ENCODE data around the gene S1PR1. TPM values are rescaled to one million over a fixed set of nuclear protein-coding genes. Genes with fewer than 3 reads are reported as not detected.
A peak's percentile ranks its signal among the peaks of the same experiment; 100 is the strongest.
"Not testable (repeated sequence)": the region's sequence is repeated elsewhere in the genome, so short reads cannot be mapped to it uniquely, and the experiment has no call there.

The S1PR1 gene
- total RNA-seq = 10 to 100 TPM; 11.4 to 50.6 (median 26.0) TPM

DNA sequence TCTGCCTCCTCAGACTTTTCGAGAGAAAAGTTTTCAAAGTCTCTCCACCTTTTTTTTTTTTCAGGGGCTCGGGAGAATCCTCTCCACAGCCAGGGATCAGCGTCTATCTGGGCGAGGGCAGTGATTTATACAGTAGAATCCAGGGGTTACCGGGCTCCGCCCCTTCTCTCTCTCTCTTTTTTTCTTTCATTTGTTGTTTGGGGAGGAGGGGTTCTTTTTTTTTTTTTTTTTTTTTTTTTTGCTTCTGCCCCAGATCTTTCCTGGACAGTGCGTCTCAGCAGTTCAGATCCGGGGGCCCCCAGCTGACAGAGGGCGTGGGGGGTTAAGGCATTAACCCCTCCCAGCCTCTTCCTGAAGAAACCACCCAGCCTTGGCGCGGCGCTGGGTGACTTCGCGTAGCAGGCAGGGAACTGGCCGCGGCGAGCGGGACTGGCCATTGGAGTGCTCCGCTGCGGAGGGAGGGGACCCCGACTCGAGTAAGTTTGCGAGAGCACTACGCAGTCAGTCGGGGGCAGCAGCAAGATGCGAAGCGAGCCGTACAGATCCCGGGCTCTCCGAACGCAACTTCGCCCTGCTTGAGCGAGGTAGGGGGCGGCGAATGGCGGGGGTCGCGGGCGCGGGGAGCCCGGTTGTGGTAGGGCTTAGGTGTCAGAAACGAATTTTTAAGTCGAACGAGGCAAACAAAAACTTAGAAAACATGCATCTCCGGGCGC is at the start of gene S1PR1:
Gene S1PR1 (plus strand): TSS at position 504 of the 713 bp plus-strand sequence. CDS start 1,966 bp downstream, outside the sequence.
- 2% methylated on average over 46 of the region's 46 CpGs for WGBS
- Histone ChIP-seq H3K27ac (peak within 1 kb of the TSS; percentile 79), H3K9me3 (no peaks in the 10 kb centered on the region), H3K4me1 (peaks cover 34% of the 10 kb centered on the region), H3K4me3 (peak within 1 kb of the TSS; percentile 75), H3K36me3 (peaks cover 10% of the 10 kb centered on the region), H3K27me3 (peaks cover 7% of the 10 kb centered on the region)
- TF ChIP-seq EP300 (IDR thresholded peaks at IDR 0.05) = no peak
- TF ChIP-seq, protein P1, sequence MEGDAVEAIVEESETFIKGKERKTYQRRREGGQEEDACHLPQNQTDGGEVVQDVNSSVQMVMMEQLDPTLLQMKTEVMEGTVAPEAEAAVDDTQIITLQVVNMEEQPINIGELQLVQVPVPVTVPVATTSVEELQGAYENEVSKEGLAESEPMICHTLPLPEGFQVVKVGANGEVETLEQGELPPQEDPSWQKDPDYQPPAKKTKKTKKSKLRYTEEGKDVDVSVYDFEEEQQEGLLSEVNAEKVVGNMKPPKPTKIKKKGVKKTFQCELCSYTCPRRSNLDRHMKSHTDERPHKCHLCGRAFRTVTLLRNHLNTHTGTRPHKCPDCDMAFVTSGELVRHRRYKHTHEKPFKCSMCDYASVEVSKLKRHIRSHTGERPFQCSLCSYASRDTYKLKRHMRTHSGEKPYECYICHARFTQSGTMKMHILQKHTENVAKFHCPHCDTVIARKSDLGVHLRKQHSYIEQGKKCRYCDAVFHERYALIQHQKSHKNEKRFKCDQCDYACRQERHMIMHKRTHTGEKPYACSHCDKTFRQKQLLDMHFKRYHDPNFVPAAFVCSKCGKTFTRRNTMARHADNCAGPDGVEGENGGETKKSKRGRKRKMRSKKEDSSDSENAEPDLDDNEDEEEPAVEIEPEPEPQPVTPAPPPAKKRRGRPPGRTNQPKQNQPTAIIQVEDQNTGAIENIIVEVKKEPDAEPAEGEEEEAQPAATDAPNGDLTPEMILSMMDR (IDR thresholded peaks at IDR 0.05) = no peak
- TF ChIP-seq POLR2AphosphoS5 (IDR thresholded peaks at IDR 0.05) = peak in 1 of 3 donors; percentile 11
- TF ChIP-seq POLR2A (IDR thresholded peaks at IDR 0.05) = peak in 1 of 2 donors; percentile 21
- DNase-seq (ENCODE audit: low spot score in 2 of 2) = peak; percentile 80 to 83

DNA sequence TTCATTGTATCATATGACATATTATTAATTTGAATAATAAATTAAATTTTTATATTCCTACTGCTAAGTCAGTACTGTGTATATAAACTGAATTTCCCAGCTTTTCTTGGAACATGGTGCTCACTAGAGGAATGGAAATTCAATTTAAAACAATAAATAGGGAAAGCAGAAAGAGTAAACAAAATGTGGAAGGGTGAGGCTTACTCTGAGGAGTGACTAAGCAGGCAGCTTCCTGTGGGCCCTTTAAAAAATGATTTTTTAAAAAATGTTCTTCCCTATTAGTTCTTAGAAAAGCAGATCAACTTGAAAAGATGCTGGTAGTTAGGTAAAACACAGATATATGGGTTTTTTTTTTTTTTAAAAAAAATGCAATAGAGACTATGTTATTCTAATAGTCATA is 49.5 kb upstream of the S1PR1 start:
- Histone ChIP-seq H3K36me3 (no peaks in the 10 kb centered on the region), H3K4me3 (no peak overlapping the region), H3K9me3 (no peaks in the 10 kb centered on the region), H3K27ac (no peak overlapping the region), H3K27me3 (no peaks in the 10 kb centered on the region), H3K4me1 (no peaks in the 10 kb centered on the region)
- no peak for DNase-seq (ENCODE audit: low spot score in 2 of 2)
- TF ChIP-seq, protein P1 (IDR thresholded peaks at IDR 0.05) = no peak
- TF ChIP-seq EP300 (IDR thresholded peaks at IDR 0.05) (no peak), POLR2AphosphoS5 (IDR thresholded peaks at IDR 0.05) (no peak), POLR2A (IDR thresholded peaks at IDR 0.05) (no peak)

DNA sequence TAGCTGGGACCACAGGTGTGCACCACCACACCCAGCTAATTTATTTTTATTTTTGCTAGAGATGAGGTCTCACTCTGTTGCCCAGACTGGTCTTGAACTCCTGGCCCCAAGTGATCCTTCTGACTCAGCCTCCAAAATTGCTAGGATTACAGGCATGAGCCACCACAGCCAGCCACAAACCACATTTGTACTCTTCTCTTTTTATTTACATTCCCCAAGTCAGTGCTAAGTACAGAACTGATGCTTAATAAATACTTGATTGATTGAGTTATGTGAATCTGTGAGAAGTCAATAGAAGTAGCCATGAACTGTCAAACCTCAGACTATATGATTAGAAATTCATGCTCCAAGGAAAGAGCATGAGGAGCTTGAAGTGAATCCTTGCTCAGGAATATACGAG is 48.5 kb upstream of the S1PR1 start:
- DNase-seq (ENCODE audit: low spot score in 2 of 2) = no peak

DNA sequence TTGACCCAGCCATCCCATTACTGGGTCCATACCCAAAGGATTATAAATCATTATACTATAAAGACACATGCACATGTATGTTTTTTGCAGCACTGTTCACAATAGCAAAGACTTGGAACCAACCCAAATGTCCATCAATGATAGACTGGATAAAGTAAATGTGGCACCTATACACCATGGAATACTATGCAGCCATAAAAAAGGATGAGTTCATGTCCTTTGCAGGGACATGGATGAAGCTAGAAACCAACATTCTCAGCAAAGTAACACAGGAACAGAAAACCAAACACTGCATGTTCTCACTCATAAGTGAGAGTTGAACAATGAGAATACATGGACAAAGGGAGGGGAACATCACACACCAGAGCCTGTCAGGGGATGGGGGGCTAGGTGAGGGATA is 47.9 kb upstream of the S1PR1 start:
- not testable (repeated sequence) for H3K36me3 ChIP-seq

More for the DNA sequence above, 48.5 kb upstream of the S1PR1 start:
- Histone ChIP-seq H3K27me3 (no peaks in the 10 kb centered on the region), H3K36me3 (no peaks in the 10 kb centered on the region), H3K27ac (no peak overlapping the region), H3K9me3 (no peaks in the 10 kb centered on the region), H3K4me1 (no peaks in the 10 kb centered on the region), H3K4me3 (no peak overlapping the region)
- 86% methylated on average over 1 of the region's 1 CpG for WGBS
- no peak for TF ChIP-seq POLR2A (IDR thresholded peaks at IDR 0.05)
- TF ChIP-seq POLR2AphosphoS5 (IDR thresholded peaks at IDR 0.05) = no peak
- TF ChIP-seq, protein P1 (IDR thresholded peaks at IDR 0.05) = no peak
- no peak for TF ChIP-seq EP300 (IDR thresholded peaks at IDR 0.05)

DNA sequence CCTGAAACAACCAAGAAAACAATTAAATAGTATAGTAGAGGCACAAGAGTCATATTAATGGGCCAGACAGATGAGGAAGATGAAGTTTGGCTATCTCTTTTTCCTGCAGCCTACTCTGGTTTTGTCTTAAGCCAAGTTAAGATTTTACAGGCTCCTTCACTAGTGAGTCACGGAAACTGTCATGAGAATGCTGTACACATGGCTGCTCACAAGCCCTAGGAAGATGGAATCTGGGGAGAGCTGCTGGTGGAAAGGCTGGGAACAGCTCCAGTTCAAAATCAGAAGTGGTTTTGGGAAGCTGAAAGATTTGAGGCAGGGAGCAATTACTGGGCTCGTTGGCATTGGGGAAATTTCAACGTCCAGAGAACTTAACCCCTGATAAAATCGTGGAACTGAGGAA is 46.4 kb upstream of the S1PR1 start:
- Histone ChIP-seq H3K9me3 (no peaks in the 10 kb centered on the region), H3K27me3 (no peaks in the 10 kb centered on the region), H3K4me1 (no peaks in the 10 kb centered on the region), H3K4me3 (no peak overlapping the region), H3K27ac (no peak overlapping the region), H3K36me3 (no peaks in the 10 kb centered on the region)
- 68% methylated on average over 4 of the region's 4 CpGs for WGBS
- TF ChIP-seq, protein P1 (IDR thresholded peaks at IDR 0.05) = no peak
- TF ChIP-seq POLR2A (IDR thresholded peaks at IDR 0.05) = no peak
- TF ChIP-seq POLR2AphosphoS5 (IDR thresholded peaks at IDR 0.05) = no peak
- no peak for TF ChIP-seq EP300 (IDR thresholded peaks at IDR 0.05)
- no peak for DNase-seq (ENCODE audit: low spot score in 2 of 2)

More for the DNA sequence above, 47.9 kb upstream of the S1PR1 start:
- H3K9me3 ChIP-seq; H3K27me3 ChIP-seq; H3K4me1 ChIP-seq; H3K27ac ChIP-seq; H3K4me3 ChIP-seq; DNase-seq (ENCODE audit: low spot score in 2 of 2): not testable (repeated sequence)

DNA sequence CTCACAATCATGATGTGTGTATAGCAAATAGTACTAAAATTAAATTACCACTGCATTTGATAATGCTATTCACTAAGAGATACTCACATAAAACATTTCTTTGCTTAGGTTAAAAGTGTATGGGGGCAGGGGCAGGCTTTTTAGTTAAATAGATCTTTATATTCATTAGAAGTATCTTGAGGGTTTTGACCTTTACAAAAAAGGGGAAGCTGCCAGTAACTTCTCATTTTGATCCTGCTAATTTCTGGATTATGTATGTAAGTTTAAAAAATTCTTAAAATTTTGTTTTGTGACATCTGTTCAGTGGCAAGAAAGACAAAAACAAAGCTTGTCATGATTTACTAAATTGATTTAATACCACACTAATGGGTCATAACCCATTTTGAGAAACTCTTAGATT is 45.8 kb upstream of the S1PR1 start:
- TF ChIP-seq POLR2AphosphoS5 (IDR thresholded peaks at IDR 0.05) (no peak), POLR2A (IDR thresholded peaks at IDR 0.05) (no peak)
- no peak overlapping the region for H3K27ac ChIP-seq
- H3K27me3 ChIP-seq = no peaks in the 10 kb centered on the region
- H3K9me3 ChIP-seq = no peaks in the 10 kb centered on the region
- H3K36me3 ChIP-seq = no peaks in the 10 kb centered on the region
- no peak overlapping the region for H3K4me3 ChIP-seq
- no peaks in the 10 kb centered on the region for H3K4me1 ChIP-seq
- DNase-seq (ENCODE audit: low spot score in 2 of 2) = no peak

Data from suprapubic skin (tissue), 4 donors.